Activated T-cell treated with anti-CD3 and anti-CD28 coated beads, Interleukin-2, amount 50 U/mL, for 24 hours (primary cell): ENCODE measurements around the gene SLBP.
A peak's percentile ranks its signal among the peaks of the same experiment; 100 is the strongest.

Experiments
- DNase-seq: peaks from one replicate; pipeline ENCODE4 v3.0.0-alpha.2; 2020
- H3K27ac Mint-ChIP-seq: 2 replicates; pipeline ENCODE4 v1.8.0; 2020; ENCODE audit warnings: mild to moderate bottlenecking, mixed read lengths
- H3K27me3 Mint-ChIP-seq: 2 replicates; pipeline ENCODE4 v1.8.0; 2020; ENCODE audit warnings: mixed read lengths
- H3K36me3 Mint-ChIP-seq: 2 replicates; pipeline ENCODE4 v1.8.0; 2020; ENCODE audit warnings: low read depth, mixed read lengths
- H3K4me1 Mint-ChIP-seq: 2 replicates; pipeline ENCODE4 v1.8.0; 2020; ENCODE audit warnings: low read depth, mixed read lengths
- H3K4me3 Mint-ChIP-seq: 2 replicates; pipeline ENCODE4 v1.8.0; 2020; ENCODE audit warnings: mild to moderate bottlenecking, moderate library complexity, mixed read lengths
- H3K9me3 Mint-ChIP-seq: 2 replicates; pipeline ENCODE4 v1.8.0; 2020; ENCODE audit warnings: mixed read lengths

Gene SLBP

DNA sequence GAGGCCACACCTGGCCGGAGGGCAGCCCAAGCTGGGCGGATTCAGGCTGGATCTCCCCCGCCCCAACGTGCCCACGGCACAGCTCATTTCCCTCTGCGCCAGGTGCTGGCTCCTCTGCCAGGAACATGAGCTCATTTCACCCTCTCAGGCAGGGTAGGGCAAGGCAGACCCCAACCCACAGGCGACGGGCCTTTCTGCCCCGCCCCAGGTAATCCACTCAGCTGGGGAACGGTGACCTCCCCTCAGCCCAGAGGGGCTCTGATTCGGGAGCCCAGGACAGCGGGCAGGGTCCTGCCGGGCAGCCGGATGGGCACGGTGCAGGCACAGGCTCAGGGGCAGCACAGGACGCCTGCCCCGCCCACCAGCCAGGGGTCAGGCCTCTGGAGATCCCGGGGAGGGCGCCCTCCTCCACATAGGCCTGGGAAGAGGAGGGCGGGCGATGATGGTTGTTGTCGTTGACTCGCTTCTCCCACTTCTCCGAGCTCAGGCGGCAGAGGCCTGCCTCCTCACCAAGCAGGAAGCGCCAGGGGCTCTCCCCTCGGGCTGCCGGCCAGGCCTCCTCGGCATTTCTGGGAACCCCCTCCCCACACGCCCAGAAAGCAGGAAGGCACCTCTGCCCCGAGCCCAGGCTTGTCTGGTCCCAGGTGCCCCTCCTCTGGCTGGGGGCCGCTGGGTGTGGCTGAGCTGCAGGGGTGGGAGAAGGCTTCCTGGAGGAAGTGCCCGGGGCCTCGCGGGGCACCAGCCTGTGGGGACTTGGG is 40.3 kb upstream of the SLBP start:
- Mint-ChIP-seq H3K36me3 (no peaks in the 10 kb centered on the region), H3K27me3 (no peaks in the 10 kb centered on the region), H3K9me3 (no peaks in the 10 kb centered on the region), H3K4me3 (no peak overlapping the region), H3K27ac (no peak overlapping the region), H3K4me1 (no peaks in the 10 kb centered on the region)
- peak; percentile 45 for DNase-seq

DNA sequence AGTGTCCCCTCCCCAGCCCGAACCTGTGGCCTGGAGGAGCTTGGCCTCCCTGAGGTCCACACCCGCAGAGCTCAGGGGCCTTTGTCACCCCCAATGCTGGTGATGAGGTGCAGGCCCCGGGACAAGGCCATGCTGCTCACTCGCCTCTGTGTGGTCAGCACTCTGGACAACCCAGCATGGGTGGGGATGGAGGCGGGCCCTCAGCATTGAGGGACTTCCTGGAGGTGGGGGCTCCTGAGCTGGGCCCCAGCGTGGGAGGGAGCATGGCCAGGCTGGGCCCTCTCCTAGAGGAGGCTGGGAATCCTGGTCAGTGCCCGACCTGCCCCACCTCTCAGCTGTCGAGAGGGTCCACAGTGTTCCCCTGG is 39.8 kb upstream of the SLBP start:
- Mint-ChIP-seq H3K27ac (no peak overlapping the region), H3K4me3 (no peak overlapping the region), H3K36me3 (no peaks in the 10 kb centered on the region), H3K27me3 (no peaks in the 10 kb centered on the region), H3K4me1 (no peaks in the 10 kb centered on the region), H3K9me3 (no peaks in the 10 kb centered on the region)
- DNase-seq = no peak

DNA sequence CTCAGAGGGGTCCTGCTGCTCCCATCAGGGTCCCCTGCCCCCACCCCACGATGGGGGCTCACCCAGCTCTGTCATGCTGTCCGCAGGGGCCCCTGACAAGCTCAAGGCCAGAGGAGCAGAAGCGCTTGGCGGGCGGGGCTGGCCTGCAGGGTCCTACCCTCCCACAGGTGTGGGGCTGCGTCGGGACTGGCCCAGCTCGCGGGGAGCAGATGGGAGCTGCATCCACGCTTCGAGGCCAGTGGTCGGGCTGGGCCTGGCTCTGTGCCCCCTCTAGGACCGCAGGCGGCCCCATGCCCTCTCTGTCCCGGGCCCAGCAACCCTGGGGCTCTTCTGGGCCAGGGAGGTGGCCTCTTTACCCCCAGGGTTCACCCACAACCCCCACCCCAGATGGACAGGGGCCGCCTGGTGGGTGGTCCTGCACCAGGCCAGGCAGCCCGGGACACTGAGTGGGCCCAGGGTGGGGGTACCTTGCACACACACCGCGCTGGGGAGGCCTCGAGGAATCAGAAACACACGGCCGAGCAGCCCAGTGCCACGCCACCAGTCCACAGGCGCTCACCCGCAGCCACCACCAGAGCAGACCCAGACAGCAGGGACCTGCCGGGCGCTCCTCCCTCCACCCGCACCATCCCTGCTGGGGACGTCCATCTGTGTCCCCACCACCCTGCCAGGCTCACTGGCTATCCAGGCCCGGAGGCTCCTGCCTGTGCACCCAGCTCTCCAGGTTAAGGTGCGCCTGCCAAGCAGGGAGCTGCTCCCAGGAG is 39.2 kb upstream of the SLBP start:
- Mint-ChIP-seq H3K36me3 (no peaks in the 10 kb centered on the region), H3K27me3 (no peaks in the 10 kb centered on the region), H3K4me3 (no peak overlapping the region), H3K4me1 (no peaks in the 10 kb centered on the region), H3K9me3 (no peaks in the 10 kb centered on the region), H3K27ac (no peak overlapping the region)
- DNase-seq = no peak

DNA sequence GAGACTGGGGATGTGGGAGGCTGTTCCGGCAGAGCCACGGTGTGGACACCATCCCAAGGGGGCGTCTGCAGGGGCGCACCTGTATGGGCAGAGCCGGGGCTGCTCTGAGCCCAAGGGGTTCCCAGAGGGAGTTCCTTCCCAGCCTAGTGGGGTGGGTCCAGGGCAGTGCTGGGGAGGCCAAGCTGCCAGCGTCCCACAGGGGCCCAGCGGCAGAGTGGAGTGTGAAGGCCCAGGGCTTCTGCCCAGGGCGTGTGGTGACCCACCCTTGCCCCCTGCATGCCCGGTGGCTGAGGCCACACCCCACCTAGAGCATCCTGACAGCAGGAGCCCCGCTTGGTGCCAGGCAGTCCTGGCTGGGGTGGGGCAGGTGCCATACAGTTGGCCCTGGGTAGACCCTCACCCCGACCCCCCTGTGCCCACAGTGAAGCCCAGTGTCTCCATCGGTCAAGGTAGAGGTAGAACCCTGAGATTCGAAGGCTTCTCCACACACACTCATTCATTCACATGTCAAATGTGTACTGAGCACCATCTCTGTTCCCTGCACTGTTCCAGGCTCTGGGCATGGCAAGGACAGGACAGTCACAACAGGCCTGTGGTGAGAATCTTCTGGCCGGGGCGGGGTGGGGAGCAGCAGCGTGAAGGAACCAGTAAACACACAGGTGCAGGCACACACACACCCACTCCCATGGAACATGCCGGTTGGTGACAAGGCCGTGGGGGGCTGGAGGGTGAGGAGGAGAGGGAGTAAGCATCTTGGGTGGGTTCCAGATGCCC is 38.4 kb upstream of the SLBP start:
- peak overlapping the region; percentile 26 for H3K27ac Mint-ChIP-seq
- no peak for DNase-seq
- H3K9me3 Mint-ChIP-seq = no peaks in the 10 kb centered on the region
- no peak overlapping the region for H3K4me3 Mint-ChIP-seq
- H3K36me3 Mint-ChIP-seq = no peaks in the 10 kb centered on the region
- H3K27me3 Mint-ChIP-seq = no peaks in the 10 kb centered on the region
- no peaks in the 10 kb centered on the region for H3K4me1 Mint-ChIP-seq

DNA sequence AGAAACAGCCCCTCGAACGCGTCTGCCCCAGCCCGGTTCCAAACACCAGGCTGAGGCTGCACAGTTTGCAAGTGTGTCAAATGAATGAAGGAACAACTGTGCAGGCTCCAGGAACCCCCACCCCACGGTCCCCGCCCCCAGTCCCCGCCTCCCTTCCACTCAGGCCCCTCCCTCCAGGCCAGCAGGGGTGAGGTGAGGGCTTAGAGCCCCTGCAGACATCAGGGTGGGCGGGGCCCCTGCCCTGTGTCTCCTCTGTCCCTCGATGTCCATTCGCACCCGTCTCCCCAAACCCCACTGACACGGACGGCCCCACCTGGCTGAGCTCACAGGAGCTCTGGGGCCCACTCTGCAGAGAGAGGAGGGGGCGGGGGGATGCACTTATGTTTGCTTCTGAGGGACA is 37.7 kb upstream of the SLBP start:
- no peak for DNase-seq
- H3K4me1 Mint-ChIP-seq = no peaks in the 10 kb centered on the region
- no peaks in the 10 kb centered on the region for H3K27me3 Mint-ChIP-seq
- no peaks in the 10 kb centered on the region for H3K9me3 Mint-ChIP-seq
- H3K36me3 Mint-ChIP-seq = peaks cover 6% of the 10 kb centered on the region
- no peak overlapping the region for H3K4me3 Mint-ChIP-seq
- H3K27ac Mint-ChIP-seq = no peak overlapping the region

DNA sequence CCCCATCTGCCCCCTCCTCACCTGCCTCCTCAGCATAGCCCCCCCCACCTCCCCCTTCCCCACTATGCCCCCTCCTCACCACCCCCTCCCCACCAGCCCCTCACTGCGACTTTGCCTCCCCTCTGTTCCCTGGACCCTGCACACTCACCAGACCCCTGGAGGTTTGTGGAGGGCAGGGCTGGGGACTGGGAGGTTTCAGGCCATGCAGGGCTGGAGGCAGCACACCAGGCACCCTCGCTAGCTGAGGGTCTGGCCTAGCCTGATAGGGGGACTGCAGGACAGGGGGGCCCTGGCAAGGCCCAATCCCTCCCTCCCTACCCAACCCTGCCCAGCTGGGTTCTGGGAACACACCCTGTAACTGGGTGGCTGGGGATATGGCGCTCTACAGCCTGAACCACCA is 37.3 kb upstream of the SLBP start:
- Mint-ChIP-seq H3K36me3 (peaks cover 10% of the 10 kb centered on the region), H3K9me3 (no peaks in the 10 kb centered on the region), H3K27me3 (no peaks in the 10 kb centered on the region), H3K4me3 (no peak overlapping the region), H3K4me1 (no peaks in the 10 kb centered on the region), H3K27ac (no peak overlapping the region)
- no peak for DNase-seq

DNA sequence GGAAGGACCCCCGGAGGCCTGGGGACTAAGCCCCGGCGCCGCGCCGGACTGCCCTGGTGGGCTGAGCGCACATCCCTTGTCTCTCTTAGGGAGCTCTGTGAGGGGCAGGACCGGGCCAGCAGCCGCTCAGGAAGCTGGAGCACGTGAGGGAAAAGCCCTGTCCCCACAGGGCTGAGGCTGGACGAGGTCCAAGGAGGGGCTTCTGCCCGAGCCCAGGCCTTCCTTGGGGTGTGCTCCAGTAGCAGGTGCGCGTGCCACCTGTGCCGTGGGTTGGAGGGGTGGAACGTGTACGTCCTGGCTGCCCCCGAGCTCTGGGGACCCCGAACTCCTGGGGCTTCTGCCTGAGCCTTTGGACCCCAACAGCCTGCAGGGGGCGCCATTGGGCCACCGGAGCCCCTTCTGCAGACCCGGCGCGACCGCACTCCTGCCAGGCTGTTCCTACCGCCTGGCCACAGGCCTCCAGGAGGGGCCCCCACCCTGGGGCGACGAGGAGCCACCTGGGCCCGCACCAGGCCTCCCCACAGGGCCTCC is 36.4 kb upstream of the SLBP start:
- peak; percentile 86 for DNase-seq
- Mint-ChIP-seq H3K36me3 (peaks cover 18% of the 10 kb centered on the region), H3K9me3 (no peaks in the 10 kb centered on the region), H3K27ac (no peak overlapping the region), H3K4me3 (no peak overlapping the region), H3K4me1 (no peaks in the 10 kb centered on the region), H3K27me3 (no peaks in the 10 kb centered on the region)

DNA sequence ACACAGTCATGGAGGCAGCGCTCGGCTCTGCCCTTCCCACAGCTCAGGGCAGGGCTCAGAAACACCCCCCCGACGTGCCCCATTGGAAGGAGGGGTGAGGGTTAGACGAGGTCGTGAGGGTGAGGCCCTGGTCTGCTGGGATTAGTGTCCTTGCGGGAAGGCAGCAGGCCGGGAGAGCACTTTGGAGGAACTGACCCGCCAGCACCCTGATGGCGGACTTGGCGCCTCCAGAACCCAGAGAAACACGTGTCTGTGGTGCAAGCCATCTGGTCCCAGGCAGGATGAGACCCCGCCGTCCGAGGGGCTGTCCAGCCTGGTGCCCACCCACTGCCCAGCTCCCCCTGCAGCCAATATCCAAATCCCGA is 35.5 kb upstream of the SLBP start:
- no peaks in the 10 kb centered on the region for H3K4me1 Mint-ChIP-seq
- peaks cover 27% of the 10 kb centered on the region for H3K36me3 Mint-ChIP-seq
- no peaks in the 10 kb centered on the region for H3K27me3 Mint-ChIP-seq
- H3K4me3 Mint-ChIP-seq = no peak overlapping the region
- H3K9me3 Mint-ChIP-seq = no peaks in the 10 kb centered on the region
- no peak overlapping the region for H3K27ac Mint-ChIP-seq
- no peak for DNase-seq

DNA sequence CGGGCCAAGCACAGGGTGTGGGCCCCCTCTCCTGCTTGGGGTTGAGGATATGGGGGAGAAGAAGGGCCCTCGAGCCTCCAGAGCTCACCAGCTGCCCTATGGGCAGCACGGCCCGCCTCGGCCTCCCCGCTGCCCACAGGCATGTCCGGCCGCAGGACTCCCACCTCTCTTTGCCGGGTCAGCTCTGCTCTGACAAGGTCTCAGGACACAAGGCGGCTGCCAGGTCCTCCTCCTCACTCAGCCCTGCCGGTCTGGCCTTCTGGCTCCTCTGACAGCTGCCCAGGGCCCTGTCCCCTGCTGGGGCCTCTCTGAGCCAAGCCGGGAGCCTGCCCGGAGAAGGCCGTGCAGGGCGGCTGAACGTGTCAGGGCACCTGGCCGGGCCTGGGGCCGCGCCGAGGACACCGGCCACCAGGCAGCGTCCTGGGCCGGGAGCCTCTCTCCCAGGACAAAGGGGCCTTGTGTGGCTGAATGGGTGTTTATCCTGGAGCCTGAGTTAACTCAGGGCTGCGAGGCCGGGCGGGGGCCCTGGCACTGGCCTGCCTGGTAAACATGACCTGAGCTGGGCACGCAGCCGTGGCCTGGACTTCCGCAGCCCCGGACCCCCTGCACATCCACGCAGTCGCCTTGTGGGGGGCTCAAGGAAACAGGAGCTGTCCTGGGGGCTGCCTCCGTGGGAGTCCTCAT is 34.9 kb upstream of the SLBP start:
- H3K27ac Mint-ChIP-seq = no peak overlapping the region
- H3K4me1 Mint-ChIP-seq = no peaks in the 10 kb centered on the region
- no peaks in the 10 kb centered on the region for H3K9me3 Mint-ChIP-seq
- no peak for DNase-seq
- peaks cover 33% of the 10 kb centered on the region for H3K36me3 Mint-ChIP-seq
- no peak overlapping the region for H3K4me3 Mint-ChIP-seq
- no peaks in the 10 kb centered on the region for H3K27me3 Mint-ChIP-seq

DNA sequence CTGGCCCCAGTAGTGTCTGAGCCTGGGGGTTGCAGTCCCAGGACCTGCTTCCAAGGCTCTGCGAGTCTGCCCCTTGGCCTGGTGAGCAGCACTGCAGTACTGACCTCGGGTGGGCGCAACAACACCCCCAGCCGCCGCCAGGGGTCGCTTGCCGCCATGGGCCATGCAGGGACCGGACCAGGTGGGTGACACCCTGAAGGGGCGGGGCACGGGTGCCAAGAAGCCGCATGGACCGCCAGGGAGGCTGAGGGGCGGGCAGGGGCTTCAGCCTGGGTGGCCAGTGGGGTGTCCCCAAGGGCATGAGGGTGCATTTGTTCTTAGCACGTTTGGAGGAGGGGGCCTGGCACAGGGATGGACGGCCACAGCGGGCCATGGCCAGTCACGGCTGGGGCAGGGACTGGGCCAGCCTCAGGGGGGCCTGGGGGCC is 34.2 kb upstream of the SLBP start:
- DNase-seq = peak; percentile 86
- H3K36me3 Mint-ChIP-seq = peaks cover 40% of the 10 kb centered on the region
- H3K27me3 Mint-ChIP-seq = no peaks in the 10 kb centered on the region
- no peaks in the 10 kb centered on the region for H3K9me3 Mint-ChIP-seq
- no peak overlapping the region for H3K27ac Mint-ChIP-seq
- H3K4me1 Mint-ChIP-seq = no peaks in the 10 kb centered on the region
- H3K4me3 Mint-ChIP-seq = no peak overlapping the region

DNA sequence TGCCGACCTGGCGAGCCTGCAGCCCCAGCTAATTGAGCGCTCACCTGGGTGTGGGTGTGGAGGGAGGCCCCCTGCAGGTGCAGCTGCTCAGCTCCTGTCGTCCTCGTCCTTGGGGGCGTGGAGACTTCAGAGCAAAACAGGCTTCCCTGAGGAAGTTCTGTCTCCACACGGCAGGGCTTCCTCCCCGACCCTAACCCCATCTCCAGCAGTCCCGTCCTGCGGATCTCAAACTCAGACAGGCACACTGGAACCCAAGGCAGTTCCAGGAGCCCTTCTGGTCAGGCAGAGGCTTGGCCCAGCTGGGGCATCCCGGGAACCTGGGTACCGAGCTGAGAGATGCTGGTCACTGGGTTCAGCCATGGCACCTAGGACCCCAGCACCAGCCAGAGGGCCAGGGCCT is 33.6 kb upstream of the SLBP start:
- no peak overlapping the region for H3K4me3 Mint-ChIP-seq
- no peaks in the 10 kb centered on the region for H3K4me1 Mint-ChIP-seq
- no peak for DNase-seq
- H3K9me3 Mint-ChIP-seq = no peaks in the 10 kb centered on the region
- no peak overlapping the region for H3K27ac Mint-ChIP-seq
- peaks cover 46% of the 10 kb centered on the region for H3K36me3 Mint-ChIP-seq
- H3K27me3 Mint-ChIP-seq = no peaks in the 10 kb centered on the region

DNA sequence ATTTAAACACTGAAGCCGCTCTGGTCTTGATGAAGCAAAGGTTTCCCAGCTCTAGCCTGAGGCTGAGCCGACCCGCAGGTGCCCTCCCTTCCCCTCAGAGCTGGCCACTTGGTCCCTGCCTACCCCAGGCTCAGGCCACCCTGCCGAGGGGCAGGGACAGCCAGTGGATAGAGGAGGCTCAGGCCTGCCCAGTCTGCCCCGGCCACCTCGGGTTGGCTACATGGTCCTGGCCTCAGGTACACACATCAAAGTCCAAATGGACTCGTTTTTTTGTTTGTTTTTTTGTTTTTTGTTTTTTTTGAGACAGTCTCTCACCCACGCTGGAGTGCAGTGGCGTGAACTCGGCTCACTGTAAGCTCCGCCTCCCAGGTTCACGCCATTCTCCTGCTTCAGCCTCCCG is 33.0 kb upstream of the SLBP start:
- H3K27ac Mint-ChIP-seq = no peak overlapping the region
- H3K4me3 Mint-ChIP-seq = no peak overlapping the region

DNA sequence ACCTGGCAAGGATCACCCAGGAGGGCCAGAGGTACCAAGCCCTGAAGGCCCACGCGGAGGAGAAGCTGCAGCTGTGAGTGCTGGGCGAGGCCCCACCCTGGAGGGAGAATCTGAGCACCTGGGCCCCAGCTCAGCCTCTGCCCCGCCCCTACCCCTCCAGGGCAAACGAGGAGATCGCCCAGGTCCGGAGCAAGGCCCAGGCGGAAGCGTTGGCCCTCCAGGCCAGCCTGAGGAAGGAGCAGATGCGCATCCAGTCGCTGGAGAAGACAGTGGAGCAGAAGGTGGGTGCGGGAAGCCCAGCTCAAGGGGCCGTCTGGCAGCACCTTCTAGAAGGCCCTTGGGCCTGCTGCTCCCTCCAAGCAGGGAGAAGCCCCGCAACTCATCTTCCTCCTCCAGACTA is 32.4 kb upstream of the SLBP start:
- H3K27me3 Mint-ChIP-seq = no peaks in the 10 kb centered on the region
- peaks cover 58% of the 10 kb centered on the region for H3K36me3 Mint-ChIP-seq
- peak overlapping the region; percentile 67 for H3K27ac Mint-ChIP-seq
- H3K4me3 Mint-ChIP-seq = no peak overlapping the region
- DNase-seq = no peak
- no peaks in the 10 kb centered on the region for H3K9me3 Mint-ChIP-seq
- no peaks in the 10 kb centered on the region for H3K4me1 Mint-ChIP-seq

More for the DNA sequence above, 33.0 kb upstream of the SLBP start:
- H3K27me3 Mint-ChIP-seq = no peaks in the 10 kb centered on the region
- no peaks in the 10 kb centered on the region for H3K9me3 Mint-ChIP-seq
- H3K36me3 Mint-ChIP-seq = peaks cover 52% of the 10 kb centered on the region
- DNase-seq = no peak
- no peaks in the 10 kb centered on the region for H3K4me1 Mint-ChIP-seq

DNA sequence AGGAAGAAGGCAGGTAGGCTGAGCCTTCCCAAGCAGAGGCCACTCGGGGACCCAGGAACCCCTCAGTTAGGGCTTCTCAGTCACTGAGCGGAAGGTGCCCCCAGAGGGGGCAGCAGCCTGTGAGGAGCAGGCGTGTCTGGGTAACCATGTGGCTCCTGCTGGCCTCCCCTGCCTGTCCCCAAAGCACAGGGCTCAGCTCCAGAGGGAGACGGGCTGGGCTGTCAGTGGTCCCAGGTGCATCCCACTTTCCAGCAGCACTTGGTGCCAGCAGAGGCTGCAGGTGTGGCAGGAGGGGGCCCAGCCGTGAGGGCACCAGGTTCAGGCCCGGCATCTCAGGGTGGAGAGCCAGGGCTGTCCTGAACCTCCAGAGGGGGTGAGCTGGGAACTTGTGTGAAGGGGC is 31.9 kb upstream of the SLBP start:
- Mint-ChIP-seq H3K4me3 (no peak overlapping the region), H3K9me3 (no peaks in the 10 kb centered on the region), H3K27ac (peak overlapping the region; percentile 67), H3K4me1 (no peaks in the 10 kb centered on the region), H3K36me3 (peaks cover 64% of the 10 kb centered on the region), H3K27me3 (no peaks in the 10 kb centered on the region)
- no peak for DNase-seq
